Cardiac septum (tissue), 1 donor: Measurements from ENCODE around the gene PEG3. TPM values are rescaled to one million over a fixed set of nuclear protein-coding genes. Genes with fewer than 3 reads are reported as not detected.

Experiments
- DNase-seq: peaks from one replicate; pipeline ENCODE4 v3.0.0-alpha.2; 2020; ENCODE audit warnings: low spot score
- intact Hi-C: fragments of 100-400 bp; cut with DNase I; formaldehyde crosslinking; loops from one replicate; pipeline ENCODE4 v1.14.0; 2022
- total RNA-seq: library from RNA; stranded (reverse); fragmentation: NEBNext Ultra II Directional; extraction: Animal tissue kit (Norgen Biotek cat#: 25700); gene quantifications from one replicate; pipeline ENCODE4 v1.2.1, GENCODE V29; 2021
- donor health status: DM: no; HTN: no; CAD: no.

The PEG3 gene
- total RNA-seq, 1 donor from 2014 or later: 7.2 TPM

DNA sequence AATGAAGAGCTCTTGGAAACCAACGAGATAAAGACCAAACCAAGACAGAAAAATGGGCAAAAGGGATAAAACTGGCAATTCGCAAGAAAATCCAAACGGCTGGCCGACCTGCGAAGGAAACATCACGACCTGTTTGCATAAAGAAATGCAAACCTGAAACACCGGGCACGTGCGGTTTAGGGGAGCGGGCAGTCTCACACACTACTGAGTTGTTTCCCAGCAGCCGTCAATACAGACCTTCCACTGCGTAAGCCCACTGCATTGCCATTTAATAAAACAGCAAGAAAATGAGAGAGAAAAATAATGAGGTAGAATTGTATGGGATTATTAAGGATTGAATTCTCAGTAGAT, 642 bp upstream of the PEG3 start:
- no peak for DNase-seq
- intact Hi-C loops: no loop called here

DNA sequence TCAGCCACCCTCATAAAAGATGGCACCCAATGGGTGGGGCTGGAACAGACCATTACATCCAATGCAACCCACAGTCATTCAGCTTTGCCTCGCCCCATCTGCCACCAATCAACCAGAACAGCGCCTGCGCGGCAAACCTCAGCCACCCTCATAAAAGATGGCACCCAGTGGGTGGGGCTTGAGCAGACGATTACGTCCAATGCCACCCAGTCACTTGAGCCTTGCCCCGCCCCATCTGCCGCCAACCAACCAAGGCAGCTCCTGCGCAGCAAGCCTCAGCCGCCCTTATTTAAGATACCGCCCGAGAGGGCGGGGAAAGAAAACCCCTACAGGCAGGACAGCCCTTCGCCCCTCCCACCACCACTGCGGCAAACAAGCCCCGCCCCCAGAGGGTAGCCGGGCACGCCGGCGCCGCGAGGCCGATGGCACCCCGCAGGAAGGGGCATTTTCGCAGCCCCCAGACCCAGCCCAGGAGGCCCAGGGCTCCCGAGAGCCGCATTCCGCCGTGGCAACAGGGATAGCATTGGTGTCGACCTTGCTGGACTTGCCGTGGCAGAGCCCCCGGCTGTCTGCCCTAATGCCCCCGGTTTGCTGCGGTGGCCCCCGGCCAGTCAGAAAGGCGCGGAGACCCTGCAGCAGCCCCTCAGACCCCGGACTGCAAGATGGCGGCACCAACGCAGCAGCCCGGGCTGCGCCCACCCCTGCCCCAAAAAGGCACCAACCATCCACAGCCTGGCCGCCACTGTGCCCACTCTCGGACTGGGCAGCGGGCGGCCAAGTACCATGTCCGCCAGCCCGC, 675 bp downstream of the PEG3 start:
- intact Hi-C loops: loop anchor here (5.0 kb wide), 1 partner anchor 93 kb away; no protein-coding TSS in a partner anchor
- DNase-seq: peak; percentile 93

DNA sequence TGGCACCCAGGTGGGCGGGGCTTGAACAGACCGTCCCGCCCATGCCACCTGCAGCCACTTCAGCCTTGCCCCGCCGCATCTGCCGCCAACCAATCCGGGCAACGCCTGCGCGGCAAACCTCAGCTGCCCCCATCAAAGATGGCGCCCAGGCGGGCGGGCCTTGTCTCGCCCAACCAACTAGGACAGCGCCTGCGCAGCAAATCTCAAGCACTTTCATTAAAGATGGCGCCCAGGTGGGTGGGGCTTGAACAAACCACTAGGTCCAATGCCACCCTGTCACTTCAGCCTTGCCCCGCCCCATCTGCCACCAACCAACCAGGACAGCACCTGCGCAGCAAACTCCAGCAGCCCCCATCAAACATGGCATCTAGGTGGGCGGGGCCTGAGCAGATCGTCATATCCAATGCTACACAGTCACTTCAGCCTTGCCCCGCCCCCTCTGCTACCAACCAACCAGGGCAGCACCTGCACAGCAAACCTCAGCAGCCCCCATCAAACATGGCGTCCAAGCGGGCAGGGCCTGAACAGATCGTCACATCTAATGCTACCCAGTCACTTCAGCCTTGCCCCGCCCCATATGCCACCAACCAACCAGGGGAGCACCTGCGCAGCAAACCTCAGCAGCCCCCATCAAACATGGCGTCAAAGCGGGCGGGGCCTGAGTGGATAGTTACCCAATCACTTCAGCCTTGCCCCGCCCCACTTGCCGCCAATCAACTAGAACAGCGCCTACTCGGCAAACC, 1.4 kb downstream of the PEG3 start:
- intact Hi-C loops: loop anchor here (5.0 kb wide), 1 partner anchor 92 kb away; no protein-coding TSS in a partner anchor
- peak; percentile 95 for DNase-seq

DNA sequence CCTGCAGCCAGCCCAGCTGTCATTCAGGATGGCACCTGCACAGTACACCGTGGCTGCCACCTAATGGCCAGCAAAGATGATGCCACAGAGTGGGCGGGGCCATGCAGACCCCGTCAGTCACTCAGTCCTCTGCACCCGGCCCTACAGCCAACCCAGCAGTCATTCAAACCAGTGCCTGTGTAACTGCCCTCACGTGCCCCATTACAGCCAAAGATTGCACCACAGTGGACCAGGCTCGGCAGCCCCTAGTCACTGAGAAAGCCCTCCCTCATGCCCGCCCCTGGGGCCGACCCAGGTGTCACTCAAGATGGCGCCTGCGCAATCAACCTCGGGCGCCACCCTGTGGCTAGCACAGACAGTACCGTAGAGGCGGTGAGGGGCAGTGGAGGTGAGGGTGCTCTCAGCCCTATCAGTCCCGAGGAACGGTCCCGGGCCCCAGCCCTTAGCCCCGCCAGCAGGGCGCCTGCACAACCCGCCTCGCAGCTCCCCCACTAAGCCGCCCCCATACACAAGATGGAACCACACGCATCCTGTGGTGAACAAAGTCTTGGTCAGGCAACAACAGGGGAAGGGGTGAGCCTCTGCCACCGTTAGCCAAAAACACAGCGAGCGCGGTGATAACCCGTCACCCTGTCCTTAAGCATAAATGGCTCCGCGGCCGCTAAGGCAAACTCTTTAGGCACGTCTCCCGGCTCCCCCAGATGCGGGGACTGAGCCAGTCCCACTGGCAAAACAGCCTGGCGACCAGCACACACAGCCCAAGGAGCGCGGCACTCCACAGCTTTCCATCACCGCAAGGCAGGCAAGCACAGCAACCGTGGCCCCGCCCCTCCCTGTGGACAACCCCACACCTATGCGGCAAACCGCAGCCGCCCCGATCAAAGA, 2.3 kb downstream of the PEG3 start:
- intact Hi-C loops: loop anchor here (5.0 kb wide), 1 partner anchor 91 kb away; no protein-coding TSS in a partner anchor
- peak; percentile 80 for DNase-seq

DNA sequence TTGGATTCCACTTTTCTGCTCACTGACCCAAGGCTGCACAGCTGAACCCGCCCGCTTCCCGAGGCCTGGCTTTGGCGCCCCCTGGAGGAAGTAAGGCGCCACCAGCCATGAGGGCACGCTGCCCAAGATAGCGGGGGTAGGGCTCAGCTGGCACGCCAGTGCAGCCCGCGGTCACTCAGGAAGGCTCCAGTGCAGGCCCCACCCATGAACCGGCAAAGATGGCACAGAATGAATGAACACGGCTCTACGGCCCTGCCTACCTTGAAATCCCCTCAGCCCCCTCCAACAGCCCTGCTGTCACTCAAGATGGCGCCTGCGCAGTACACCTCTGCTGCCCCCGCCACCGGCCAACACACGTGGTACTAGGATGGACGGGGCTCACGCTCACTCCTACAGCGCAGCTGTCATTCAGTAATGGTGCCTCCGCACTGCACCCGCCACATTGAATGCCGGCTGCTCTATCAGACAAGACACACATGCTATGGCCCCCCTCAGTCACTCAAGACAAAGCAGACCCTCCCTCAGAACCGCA, 3.0 kb downstream of the PEG3 start:
- intact Hi-C loops: loop anchor here (5.0 kb wide), 1 partner anchor 90 kb away; no protein-coding TSS in a partner anchor
- DNase-seq: peak; percentile 89

DNA sequence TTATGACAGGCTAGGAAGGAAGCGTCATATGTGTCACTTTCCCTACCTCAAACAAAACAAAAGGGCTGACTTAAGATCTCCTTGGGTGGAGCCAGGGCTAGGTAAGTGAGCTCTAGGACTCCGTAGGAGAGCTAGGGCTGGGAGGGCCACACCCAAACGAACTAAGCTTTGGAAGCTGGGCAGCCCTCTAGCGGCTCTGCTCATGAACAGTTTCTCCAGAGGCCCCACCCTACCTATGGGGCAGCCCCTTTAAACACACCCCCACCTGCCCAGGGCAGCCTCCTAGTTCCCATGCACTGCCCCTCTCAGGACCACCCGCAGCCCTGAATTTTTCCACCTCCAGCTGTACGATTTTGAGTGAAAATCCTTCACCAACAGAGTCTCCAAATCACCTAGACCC, 3.5 kb downstream of the PEG3 start:
- DNase-seq: no peak
- intact Hi-C loops: loop anchor here (5.0 kb wide), 1 partner anchor 90 kb away; no protein-coding TSS in a partner anchor

DNA sequence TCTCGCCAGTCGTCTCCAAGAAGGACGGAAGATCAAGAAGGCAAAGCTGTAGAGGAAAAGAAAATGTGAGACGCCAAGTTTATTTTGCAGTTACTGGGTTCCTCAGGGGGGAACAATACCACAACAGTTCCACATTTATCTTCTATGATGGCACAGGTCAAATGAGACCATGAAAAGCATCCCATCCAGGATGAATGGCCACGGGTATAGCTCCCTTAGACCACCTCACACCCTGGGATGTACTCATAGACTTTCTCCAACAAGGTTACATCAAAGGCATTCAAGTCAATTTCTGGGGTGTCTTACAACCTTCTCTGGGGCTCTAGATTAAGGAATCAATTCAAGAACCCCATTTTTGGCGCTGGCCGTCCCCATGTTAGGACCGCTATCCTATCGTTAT, 4.5 kb downstream of the PEG3 start:
- DNase-seq: no peak
- intact Hi-C loops: loop anchor here (5.0 kb wide), 1 partner anchor 89 kb away; no protein-coding TSS in a partner anchor

DNA sequence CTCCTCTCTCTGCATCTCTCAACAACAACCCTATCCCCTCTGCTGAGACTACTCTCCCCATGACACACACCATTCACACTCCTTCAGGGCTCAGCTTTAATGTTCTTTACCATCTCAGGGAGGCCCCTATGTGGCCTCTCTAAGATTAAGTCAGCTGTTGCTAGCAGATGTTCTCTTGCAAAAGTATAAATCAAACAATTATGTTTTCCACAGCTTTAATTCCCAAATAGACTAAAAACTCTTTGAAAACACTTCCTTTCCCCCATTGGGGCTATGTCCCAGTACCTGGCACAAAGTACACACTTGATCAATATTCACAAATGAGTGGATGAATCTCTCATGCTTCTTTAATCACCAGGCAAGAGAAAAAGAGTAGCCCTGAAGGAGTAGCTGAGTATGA, 5.1 kb downstream of the PEG3 start:
- intact Hi-C loops: loop anchor here (5.0 kb wide), 1 partner anchor 88 kb away; no protein-coding TSS in a partner anchor
- DNase-seq: no peak

DNA sequence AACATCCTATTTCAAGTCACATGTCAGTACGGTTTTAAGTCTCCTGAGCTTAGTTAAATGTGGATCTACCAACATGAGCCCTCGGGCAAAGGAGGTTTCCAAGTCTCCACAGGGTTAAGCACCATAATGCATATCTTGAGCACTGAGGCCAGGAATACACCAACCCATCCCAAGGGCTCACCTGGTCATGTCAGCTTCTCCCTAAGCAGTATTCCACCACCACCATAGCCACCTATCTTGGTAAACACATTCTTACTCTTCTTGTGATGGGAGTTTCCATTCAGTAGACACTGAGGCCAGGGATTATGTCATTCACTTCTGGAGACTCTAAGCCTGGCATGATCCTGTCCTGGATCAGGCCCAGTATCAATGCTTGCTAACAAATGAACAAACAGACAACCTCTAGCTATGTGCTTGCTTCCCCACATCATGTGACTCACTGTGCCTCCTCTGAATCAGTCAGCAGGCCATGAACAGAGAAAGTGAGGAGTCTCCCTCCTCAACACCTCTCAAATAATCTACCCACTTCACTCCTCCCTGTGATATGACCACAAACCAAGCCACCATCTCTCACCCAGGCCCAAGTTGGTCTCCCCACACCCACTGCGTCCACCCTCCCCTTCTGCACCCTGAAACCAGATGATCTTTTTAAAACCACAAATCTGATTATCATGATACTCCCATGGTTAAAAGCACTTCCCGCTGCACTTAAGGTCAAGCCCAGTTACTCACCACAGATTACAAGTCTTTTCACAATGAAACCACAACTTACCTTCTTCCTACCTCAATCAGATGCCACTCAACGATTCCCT, 5.8 kb downstream of the PEG3 start:
- DNase-seq: no peak
- intact Hi-C loops: loop anchor here (5.0 kb wide), 1 partner anchor 87 kb away; no protein-coding TSS in a partner anchor

DNA sequence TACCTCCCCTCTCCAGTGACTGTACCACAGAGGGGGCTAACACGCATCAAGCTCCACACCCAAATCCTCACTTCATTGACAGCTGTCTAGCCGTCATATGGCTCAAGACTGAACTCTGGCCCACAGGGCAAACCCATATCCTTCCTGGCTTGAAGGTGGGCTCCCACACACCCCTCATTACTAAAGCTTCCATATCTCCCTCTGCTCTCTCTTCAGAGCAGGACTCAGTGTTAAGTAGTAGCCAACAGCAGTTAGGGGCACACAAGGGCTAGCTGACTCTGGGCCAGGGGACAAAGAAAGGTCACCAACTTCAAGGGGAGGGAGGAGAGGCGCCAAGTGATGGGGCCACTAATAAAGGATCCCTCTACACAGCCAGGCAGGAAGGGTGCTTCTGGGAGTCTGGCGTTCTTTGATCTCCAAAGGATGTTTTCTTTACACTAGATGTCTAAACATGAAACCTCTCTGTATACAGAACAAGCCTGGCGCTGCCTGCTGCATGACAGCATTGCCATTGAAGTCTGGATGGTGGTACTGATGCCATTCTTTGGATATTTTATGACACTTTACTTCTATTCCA, 8.1 kb downstream of the PEG3 start:
- intact Hi-C loops: no loop called here
- DNase-seq: no peak

DNA sequence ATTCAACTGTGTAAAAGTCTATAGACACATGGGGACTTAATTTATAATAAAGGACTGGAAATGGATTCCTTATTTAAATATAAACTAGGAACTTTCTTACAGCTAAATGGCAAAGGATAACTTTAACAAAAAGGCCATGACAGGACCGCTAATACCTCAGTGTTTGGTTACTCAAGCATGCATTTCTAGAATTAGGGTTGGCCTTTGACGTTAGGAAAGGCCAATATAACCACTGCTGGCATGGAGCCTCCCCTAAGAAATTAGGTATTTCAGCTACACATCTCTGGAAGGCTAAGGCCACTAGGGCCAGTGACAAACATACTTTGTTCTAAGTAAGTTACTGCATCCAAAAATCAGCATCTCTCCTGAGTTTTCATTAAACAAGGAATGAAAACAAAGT, 9.3 kb downstream of the PEG3 start:
- intact Hi-C loops: no loop called here
- DNase-seq: no peak

DNA sequence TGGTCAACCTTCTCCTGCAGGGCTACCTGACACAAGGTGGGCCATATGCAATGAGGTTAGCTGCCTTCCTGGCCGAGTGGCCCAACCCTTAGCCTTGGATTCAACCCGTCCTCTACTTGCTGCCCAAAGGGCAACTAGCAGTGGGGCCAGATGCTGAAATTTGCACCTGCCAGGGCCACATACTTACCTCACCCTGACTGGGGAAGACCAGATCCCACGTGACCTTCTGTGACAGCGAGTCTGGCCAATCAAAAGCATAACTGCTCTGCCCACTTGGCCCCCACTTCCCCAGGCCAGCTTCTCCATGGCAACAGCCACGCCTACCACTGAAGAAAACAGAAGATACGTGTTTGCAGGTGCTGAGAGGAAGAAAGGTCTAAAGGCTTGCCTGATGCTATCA, 10.9 kb downstream of the PEG3 start:
- intact Hi-C loops: no loop called here
- DNase-seq: no peak

DNA sequence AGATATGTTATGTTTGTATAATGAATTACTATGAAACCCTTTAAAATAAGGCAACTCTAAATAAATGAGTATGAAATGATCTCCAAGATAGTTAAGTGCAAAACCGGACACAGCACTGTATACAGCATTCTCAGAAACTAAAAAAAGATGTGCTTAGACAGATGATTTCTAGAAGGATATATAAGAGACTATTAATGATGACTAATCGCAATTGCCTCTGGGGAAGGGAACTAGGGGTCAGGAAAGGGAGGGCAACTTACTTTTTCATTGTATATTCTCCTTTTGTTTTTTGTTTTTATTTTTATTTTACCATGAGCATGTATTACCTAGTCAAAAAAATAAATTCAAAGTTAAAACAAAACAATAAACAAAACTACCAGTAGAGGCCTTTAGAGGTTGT, 12.8 kb downstream of the PEG3 start:
- no peak for DNase-seq
- intact Hi-C loops: no loop called here

DNA sequence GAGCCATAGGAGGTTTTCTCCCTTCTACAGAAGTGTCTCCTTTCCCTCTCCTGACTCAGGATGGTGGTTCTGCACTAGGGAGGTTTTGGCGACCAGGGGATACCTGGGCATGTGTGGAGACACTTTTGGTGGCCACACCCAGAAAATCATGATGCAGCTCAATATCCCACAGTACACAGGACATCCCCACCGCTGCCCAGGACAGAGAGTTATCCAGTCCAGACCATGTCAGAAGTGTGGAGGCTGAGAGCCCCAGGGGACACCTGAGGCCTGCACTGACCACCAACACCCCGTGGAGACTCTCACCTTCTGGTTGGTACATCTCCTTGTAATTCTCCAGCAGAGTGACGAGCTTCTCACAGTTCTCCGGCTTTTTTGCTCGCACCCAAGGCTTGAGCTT, 16.6 kb downstream of the PEG3 start:
- intact Hi-C loops: no loop called here

DNA sequence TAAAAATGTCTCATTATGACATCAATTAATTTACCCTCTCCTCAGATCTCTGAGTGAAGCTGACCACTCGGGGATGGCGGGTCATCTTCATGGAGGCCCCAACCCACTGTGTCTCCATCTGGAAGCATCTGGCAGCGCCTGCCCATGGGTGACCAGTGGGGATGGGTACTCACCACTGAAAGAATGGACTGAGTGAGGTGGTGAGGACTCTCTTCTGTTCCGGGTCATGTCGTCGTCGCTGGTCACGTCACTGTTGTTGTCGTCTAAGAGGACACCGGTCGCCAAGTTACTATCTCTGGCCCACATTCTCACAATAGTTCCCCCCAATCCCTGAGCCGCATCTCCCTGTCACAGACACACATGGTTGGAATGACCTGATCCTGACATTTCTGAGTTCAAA, 17.1 kb downstream of the PEG3 start:
- DNase-seq: no peak
- intact Hi-C loops: no loop called here

More for the DNA sequence above, 16.6 kb downstream of the PEG3 start:
- DNase-seq: no peak

DNA sequence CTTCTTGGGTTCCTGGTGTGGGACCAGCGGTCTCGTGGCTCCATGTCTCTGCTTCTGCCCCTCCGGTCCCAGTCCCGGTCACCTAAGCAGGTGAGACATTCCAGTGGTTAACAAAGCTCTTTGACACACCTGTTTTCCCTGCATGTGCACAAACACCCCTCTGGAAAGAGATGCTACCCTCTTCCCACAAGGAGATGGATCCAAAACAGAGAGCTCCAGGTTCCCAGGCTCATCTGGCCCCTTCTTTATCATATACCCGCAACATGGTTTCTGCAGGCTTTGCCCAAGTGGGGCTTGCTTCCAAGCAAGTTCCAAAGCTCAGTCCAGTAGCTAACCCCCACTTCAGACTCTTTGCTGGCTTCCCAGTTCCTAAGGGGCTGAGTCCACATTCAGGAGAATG, 17.8 kb downstream of the PEG3 start:
- intact Hi-C loops: no loop called here
- no peak for DNase-seq

DNA sequence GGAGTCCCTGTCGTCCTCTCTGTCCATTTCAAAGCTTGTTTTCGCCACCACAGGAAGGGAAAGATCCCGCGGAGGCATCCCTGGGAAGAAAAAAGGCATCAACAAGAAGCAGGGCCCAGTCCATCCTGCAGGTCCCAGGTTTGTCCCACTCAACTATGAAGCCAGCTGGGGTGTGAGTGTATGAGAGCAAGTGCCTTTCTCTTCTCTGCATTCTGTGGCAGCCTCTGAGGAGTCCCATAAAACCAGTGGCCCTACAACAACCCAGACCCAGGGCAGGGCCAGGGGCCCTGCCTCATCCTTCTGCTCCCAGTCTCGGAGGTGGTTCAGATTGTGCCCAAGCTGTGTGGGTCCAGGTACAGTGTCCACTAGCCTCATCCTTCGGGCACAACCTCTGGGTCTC, 18.9 kb downstream of the PEG3 start:
- intact Hi-C loops: no loop called here
- DNase-seq: no peak

DNA sequence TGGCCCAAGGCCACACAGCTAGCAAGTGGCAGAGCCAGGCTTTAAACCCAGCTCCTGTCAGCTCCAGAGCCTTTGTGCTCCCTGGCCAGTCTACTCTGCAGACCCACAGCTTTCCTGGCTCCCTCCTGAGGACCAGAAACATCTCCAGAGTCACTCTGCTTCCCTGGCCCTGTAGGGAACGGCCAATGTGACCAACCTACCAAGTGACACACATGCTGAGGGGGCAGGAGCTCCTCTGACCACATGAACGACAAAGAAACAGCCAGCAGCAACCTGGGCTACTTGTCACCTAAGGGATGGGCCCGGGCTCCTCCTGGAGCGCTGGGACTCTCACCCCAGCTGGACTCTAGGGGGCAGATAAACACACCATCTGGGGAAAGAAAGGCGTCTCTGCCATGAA, 19.3 kb downstream of the PEG3 start:
- intact Hi-C loops: no loop called here
- DNase-seq: no peak
